ENCODE results near the gene TGFBR3L. TPM values are rescaled to one million over a fixed set of nuclear protein-coding genes. Genes with fewer than 3 reads are reported as not detected.
"Not testable (repeated sequence)": the region's sequence is repeated elsewhere in the genome, so short reads cannot be mapped to it uniquely, and the experiment has no call there.

Gene TGFBR3L
- total RNA-seq, 1 experiment from 2014 or later: 10.9 TPM

DNA sequence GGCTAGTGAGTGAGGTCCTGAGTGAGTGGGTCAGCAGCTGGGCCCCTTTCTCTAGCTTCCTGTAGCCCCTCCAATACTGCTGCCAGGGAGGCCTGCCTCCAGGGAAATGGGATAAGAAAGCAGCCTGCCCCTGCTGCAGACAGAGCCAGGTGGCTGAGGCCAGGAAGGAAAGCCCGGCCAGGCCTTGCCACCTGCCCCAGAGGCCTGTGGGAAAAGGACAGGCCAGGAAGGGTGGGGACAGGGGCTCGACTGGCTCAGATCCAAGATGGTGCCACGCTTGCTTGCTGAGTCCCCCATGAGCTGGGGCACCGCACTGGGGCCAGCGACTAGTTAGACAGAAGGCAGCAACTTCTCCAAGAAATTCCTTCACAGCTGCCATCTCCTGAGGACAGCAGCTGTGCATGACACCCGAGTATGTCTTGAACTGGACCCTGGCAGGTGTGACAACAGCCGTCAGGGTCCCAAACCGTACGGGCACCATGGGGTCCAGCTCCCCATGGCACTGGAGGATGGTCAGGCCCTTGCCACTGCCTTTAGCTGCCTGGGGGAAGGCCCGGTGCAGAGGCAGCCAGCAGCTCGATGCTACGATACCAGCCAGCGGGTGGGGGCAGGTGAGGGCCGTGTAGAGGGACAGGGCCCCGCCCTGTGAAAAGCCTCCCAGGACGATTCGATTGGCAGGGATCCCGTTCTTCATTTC is 35.4 kb upstream of the TGFBR3L start:
- no peak for DNase-seq (ENCODE audit: extremely low read depth, low read depth)

DNA sequence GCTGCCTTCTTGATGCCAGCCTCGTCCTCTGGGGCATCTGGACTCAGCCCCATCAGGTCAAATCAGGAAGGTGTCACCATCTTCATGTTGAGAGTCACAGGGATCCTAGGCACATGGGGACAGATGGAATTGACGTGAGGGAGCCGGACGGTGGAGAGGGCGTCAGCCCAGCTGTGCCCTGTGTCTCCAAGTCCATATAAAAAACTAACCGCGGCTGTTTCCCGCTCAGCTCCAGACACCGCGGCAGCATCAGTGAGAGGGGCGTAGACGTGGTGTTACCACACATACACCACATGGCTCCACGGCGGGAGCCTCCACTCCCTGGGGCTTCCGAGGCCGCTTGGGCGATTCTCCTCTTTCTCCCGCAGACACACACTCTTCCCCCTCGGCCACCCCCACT is 34.8 kb upstream of the TGFBR3L start:
- no peak for DNase-seq (ENCODE audit: extremely low read depth, low read depth)

DNA sequence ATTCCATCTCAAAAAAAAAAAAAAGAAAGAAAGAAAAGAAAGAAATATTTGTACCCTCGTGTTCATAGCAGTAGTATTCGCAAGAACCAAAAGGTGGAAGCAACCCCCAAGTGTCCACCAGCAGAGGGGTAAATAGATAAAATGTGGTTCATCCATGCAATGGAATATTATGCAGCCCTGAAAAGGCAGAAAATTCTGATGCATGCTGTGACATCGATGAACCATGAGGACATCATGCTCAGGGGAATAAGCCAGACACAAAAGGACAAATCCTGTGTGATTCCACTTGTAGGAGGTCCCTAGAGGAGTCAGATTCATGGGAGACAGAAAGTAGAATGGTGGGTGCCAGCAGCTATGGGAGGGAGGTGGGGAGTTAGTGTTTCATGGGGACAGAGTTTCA is 32.7 kb upstream of the TGFBR3L start:
- no peak for DNase-seq (ENCODE audit: extremely low read depth, low read depth)

DNA sequence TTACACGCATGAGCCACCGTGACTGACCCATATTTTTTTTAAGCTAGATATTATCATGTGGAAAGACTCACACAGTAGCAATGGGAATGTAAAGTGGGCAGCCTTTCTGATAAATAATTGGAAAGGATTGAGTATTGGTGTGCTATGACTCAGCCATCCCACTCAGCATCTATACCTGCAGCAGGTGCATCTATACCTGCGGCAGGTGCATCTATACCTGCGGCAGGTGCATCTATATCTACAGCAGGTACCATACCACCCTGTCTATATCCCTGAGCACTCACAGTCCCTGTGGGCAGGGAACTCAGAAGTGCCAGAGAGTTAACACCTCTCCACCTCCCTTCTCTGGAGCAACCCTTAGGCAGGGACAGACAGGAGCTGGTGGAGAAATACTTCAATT is 31.5 kb upstream of the TGFBR3L start:
- no peak for DNase-seq (ENCODE audit: extremely low read depth, low read depth)

DNA sequence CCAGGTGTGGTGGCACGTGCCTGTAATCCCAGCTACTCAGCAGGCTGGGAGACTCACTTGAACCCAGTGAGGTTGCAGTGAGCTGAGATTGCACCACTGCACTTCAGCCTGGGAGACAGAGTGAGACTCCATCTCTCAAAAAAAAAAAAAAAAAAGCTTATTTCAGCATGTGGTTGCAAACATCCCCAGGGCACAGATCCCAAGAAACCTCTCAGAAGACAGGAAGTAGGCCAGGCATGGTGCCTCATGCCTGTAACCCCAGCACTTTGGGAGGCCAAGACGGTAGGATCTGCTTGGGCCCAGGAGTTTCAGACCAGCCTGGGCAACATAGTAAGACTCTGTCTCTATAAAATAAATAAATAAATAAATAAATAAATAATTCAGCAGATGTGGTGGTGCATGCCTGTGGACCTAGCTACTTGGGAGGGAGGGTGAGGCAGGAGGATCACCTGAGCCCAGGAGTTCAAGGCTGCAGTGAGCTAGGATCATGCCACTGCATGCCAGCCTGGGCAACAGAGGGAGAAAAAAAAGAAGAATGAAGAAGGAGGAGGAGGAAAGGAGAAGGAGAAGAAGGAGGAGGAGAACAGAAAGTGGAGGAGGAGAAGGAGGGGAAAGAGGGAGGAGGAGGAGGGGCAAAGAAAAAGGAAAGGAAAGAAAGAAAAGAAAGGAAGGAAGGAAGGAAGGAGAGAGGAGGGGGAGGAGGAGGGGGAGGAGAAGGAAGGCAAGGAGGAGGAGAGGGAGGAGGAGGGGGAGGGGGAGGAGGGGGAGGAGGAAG is 30.6 kb upstream of the TGFBR3L start:
- DNase-seq (ENCODE audit: extremely low read depth, low read depth): no peak

DNA sequence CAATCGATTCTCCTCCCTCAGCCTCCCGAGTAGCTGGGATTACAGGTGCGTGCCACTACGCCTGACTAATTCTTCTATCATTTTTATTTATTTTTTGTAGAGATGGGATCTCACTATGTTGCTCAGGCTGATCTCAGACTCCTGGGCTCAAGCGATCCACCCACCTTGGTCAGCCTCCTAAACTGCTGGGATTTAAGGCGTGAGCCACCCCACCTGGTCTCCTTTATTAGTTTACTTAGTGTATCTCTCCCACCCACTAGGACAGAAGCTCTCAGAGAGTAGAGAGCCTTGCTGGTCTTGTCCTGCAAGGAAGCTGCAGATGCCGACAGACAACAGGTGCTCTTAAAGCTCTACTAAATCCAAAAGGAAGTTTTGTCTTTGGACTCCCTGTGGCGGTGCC is 28.8 kb upstream of the TGFBR3L start:
- DNase-seq (ENCODE audit: extremely low read depth, low read depth): no peak

DNA sequence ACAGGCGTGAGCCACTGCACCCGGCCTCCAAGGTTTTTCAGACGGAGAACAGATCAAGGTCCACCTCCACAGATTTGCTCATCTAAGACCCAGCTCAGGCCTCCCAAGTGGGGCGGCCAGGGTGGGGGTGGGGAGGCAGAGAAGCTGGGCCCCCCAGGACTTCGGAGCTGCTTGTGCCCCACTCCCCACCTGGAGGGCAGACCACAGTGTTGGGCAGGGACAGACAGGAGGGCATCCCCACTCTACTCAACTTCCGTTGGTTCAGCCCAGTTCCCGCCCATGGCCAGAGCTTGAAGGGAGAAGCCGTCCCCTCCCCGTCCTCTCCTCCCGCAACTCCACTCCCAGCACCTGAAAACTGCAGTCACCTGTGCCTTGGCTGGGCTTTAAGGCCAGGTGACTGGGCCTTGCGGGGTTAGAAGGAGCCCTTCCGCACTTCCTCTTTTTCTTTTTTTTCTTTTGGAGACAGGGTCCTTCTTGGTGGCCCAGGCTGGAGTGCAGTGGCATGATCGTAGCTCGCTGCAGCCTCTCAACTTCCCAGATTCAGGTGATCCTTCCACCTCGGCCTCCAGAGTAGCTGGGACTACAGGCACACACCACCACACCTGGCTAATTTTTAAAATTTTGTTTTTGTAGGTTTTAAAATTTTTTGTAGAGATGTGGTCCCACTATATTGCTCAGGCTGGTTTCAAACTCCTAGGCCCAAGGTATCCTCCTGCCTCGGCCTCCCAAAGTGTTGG is 27.1 kb upstream of the TGFBR3L start:
- no peak for DNase-seq (ENCODE audit: extremely low read depth, low read depth)

DNA sequence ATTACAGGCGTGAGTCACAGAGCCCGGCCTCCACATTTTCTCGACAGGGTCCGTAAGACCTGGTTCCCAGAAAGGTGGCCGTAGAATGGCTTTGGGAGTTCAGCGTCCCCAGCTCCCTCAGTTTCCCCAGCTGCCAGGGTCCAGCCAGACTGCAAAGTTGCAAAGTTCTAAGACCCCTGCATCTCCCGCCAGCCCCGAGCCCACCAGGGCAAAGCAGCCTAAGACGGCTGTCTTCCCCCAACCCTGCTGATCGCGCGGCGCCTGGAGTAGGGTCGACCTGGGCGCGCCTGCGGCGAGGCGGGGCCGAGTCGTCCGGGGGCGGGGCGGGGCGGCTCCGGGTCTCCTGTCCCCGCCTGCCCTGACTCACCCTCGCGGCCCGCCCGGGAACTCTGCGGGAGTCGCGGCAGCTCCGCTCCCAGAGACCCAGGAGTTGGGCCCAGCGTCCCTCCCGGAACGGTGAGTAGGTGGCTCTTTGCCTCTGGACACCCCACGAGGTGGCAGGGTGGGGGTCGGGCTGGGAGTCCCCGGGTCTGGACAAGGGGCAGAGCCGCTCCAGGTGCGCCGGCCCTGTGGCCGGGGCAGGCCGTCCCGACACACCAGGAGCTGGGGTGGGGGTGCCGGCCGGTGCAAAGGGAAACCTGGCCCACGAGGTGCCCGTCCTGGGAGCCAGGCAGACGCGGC is 26.3 kb upstream of the TGFBR3L start, which contains the start of gene LRRC8E:
Gene LRRC8E (plus strand): TSS at position 366 of the 681 bp plus-strand sequence. CDS start 7,094 bp downstream, outside the sequence.
- DNase-seq (ENCODE audit: extremely low read depth, low read depth): peak; percentile 51

DNA sequence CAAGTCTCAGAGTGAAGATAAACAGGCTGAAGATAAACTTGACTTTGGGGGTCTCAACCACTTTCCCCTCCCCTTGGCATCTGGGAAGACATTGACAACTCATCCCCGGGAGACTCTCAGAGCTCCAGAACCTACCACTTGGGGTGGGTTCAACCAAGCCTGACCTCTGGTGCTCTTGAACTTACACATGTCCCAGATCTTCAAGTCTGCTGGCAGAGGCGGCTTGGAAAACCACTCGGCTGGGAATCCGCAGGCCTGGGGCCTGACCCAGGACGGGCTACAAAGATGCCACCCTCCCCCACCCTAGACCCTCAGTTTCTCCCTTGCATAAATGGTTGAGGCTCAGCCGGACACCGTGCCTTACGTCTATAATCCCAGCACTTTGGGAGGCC is 25.8 kb upstream of the TGFBR3L start:
- DNase-seq (ENCODE audit: extremely low read depth, low read depth): no peak

DNA sequence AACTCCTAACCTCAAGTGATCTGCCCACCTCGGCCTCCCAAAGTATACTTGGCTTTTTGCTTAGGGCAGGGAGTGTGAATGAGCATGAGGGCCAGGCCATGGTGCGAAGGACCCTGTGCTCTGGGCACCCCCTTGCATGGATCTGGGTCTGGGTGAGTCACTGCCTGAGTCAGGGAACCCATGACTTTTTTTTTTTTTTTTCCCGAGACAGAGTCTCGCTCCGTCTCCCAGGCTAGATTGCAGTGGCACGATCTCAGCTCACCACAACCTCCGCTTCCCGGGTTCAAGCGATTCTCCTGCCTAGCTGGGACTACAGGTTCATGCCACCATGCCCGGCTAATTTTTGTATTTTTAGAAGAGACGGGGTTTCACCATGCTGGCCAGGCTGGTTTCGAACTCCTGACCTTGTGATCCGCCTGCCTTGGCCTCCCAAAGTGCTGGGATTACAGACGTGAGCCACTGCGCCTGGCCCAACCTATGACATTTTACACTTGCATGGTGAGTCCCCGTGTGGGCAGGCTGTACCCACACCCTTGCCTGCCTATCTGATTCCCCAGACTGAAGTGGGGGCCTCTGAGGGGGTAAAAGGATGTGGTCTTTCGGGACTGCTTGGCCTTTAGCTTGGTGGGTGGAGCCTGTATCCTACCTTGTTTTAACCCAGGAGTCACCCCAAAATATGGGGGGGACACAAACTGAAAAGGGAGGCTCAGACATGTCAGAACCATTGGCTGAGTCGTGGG is 21.1 kb upstream of the TGFBR3L start:
- not testable (repeated sequence) for DNase-seq (ENCODE audit: extremely low read depth, low read depth)

DNA sequence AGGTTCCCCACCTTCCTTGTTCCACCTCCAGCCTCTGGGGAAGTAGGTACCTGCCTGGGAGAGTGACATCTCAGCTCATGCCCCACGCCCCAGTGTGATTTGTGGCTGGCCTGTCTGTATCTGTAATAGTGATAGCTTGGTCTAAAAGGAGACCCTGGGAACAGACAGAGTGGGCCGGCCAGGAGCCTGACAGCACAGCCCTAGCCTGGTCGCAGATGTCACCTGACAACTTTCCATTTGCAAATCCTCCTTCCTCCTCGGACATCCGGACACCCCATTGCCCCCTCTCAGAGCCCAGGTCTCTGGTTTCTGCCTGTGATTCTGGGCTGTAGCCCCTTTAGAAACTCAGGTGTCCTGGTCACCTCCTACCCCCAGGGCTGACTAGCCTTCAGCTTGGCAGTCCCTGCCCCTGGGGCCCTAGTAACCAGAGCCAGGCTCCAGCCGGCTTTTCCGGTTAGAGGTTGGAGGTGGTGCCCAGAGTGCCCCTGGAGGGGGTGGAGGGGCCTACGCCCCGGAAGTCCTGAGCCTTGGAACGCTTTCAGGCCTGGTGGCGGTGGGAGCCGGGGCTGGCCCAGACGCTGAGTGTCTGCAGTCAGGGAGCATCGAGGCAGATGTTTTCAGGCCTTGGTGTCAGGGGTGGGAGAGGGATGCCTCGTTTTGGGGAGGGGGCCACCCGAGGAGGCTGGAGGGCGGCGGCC is 19.9 kb upstream of the TGFBR3L start:
- no peak for DNase-seq (ENCODE audit: extremely low read depth, low read depth)

DNA sequence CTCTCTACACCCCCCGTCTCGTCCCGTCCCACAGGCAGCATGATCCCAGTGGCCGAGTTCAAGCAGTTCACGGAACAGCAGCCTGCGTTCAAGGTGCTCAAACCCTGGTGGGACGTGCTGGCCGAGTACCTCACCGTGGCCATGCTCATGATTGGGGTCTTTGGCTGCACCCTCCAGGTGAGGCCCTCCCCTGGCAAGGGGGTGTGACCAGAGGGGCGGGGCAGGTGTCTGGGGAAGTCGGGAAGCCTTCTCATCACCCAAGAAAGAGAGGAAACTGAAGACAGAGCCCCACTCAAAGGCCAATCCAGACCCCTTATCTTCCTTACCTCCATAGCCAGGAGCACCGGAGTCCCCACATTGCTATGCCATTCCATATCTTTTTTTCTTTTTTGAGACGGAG is 19.1 kb upstream of the TGFBR3L start:
- DNase-seq (ENCODE audit: extremely low read depth, low read depth): no peak

DNA sequence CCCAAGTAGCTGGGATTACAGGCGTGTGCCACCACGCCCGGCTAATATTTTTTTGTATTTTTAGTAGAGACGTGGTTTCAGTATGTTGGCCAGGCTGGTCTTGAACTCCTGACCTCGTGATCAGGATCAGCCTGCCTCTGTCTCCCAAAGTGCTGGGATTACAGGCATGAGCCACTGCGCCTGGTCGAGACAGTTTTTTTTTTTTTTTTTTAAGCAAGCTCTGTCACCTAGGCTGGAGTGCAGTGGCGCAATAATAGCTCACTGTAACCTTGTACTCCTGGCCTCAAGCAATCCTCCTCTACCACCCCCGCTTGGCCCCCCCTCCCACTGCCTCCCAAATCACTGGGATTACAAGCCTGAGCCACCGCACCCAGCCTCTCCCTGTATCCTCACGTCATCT is 17.3 kb upstream of the TGFBR3L start:
- no peak for DNase-seq (ENCODE audit: extremely low read depth, low read depth)

DNA sequence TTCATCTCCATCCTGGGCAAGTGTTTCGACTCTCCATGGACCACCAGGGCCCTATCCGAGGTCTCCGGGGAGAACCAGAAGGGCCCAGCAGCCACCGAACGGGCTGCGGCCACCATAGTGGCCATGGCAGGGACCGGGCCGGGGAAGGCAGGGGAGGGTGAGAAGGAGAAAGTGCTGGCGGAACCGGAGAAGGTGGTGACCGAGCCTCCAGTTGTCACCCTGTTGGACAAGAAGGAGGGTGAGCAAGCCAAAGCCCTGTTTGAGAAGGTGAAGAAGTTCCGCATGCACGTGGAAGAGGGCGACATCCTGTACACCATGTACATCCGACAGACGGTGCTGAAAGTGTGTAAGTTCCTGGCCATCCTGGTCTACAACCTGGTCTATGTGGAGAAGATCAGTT is 15.7 kb upstream of the TGFBR3L start:
- DNase-seq (ENCODE audit: extremely low read depth, low read depth): no peak

DNA sequence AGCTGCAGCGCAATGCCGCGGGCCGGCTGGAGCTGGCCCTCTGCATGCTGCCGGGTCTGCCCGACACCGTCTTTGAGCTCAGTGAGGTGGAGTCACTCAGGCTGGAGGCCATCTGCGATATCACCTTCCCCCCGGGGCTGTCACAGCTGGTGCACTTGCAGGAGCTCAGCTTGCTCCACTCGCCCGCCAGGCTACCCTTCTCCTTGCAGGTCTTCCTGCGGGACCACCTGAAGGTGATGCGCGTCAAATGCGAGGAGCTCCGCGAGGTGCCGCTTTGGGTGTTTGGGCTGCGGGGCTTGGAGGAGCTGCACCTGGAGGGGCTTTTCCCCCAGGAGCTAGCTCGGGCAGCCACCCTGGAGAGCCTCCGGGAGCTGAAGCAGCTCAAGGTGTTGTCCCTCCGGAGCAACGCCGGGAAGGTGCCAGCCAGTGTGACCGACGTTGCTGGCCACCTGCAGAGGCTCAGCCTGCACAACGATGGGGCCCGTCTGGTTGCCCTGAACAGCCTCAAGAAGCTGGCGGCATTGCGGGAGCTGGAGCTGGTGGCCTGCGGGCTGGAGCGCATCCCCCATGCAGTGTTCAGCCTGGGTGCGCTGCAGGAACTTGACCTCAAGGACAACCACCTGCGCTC is 14.8 kb upstream of the TGFBR3L start:
- no peak for DNase-seq (ENCODE audit: extremely low read depth, low read depth)

DNA sequence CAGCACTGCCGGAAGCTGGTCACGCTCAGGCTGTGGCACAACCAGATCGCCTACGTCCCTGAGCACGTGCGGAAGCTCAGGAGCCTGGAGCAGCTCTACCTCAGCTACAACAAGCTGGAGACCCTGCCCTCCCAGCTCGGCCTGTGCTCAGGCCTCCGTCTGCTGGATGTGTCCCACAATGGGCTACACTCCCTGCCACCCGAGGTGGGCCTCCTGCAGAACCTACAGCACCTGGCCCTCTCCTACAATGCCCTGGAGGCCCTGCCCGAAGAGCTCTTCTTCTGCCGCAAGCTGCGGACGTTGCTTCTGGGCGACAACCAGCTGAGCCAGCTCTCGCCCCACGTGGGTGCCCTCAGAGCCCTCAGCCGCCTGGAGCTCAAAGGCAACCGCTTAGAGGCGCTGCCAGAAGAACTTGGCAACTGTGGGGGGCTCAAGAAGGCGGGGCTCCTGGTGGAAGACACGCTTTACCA is 14.2 kb upstream of the TGFBR3L start:
- no peak for DNase-seq (ENCODE audit: extremely low read depth, low read depth)

DNA sequence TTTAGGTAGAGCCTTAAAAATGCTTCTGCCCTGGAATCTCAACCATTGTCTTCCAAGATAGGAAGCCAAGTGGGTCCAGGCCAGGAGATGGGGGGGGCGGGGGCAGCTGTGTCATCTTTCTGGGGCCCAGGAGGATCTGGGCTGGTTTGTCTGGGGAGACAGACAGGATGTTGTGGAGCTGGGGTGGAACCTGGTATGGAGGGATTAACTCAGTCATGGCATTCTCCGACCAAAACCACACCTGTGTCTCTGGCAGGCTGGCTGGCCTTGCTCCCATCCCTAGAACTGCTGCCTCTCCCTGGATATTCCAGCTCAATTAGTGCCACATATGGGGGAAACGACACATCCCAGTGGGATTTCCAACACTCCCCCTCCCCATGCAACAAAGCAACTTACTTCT is 13.7 kb upstream of the TGFBR3L start:
- no peak for DNase-seq (ENCODE audit: extremely low read depth, low read depth)

DNA sequence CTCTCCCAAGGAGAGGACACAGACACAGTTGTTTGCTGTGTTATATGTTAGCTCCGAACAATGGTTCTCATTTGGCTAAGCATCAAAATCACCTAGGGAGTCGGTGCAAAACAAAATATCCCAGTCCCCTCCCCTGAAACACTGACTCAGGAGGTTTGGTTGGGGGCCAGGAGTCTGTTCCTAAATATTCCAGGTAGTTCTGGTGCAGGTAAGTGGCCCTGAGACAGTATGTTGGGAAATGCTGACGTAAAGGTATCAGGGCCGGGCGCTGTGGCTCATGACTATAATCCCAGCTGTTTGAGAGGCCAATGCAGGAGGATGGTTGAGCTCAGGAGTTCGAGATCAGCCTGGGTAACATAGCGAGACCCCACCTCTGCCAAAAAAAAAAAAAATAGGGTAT is 13.3 kb upstream of the TGFBR3L start:
- DNase-seq (ENCODE audit: extremely low read depth, low read depth): no peak

DNA sequence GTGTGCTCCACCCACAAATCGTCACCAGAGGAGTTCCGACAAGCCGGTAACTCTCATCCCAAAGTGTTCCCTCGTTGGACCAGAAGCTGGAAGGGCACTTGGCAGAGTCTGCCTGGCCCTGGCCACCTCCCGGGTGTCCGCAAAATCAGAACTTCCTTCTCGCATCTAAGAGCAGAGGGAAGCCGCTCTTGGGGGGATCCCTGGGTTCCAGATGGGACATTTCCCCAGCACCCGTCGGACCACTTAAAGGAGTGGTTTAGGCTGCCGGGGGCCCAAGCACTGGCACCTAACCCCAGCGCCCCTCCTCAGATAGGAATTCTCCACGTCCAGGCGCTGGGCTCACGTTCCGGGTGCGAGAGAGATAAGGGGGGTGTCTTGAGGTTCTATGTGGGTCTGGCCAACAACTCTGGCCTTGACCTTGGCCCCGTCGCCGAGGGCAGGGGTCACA is 11.8 kb upstream of the TGFBR3L start:
- no peak for DNase-seq (ENCODE audit: extremely low read depth, low read depth)
